H1 (cell line): ENCODE data around the gene ING5. TPM values are rescaled to one million over a fixed set of nuclear protein-coding genes. Genes with fewer than 3 reads are reported as not detected.

ENCODE experiments used
- CTCF ChIA-PET: fragments of 300-600 bp; sonication (Branson Sonifier 250); formaldehyde crosslinking; loops from one replicate; lab custom pipeline; 2021; ENCODE audit not compliant: partially characterized antibody; lab: Charles Lee
- POLR2A ChIA-PET: fragments of 300-600 bp; sonication (Branson Sonifier 250); formaldehyde crosslinking; loops from one replicate; lab custom pipeline; 2021; ENCODE audit warnings: inconsistent platforms; ENCODE audit not compliant: partially characterized antibody; lab: Charles Lee
- DNase-seq, 2 experiments: peaks; one replicate each; pipeline versions ENCODE4 v3.0.0 to v3.0.0-alpha.2; 2010 to 2022; ENCODE audit warnings: low spot score in 2 of 2, low read depth in 1 of 2, mixed read lengths in 1 of 2
- FAIRE-seq: peaks from 2 replicates; lab custom pipeline; 2011; peaks lifted over from hg19 to GRCh38; lab: Jason Lieb, UNC
- H2AFZ ChIP-seq: 2 replicates; pipeline ENCODE4 v1.8.1; 2012; ENCODE audit warnings: low read length, inconsistent platforms
- H2AK5ac ChIP-seq: 2 replicates; pipeline ENCODE4 v1.6.1; 2013; ENCODE audit warnings: low read depth, low read length
- H2BK120ac ChIP-seq: replicated peaks from 2 replicates; pipeline ENCODE3; 2013; ENCODE audit warnings: low read depth, low read length, inconsistent platforms
- H2BK12ac ChIP-seq: 2 replicates; pipeline ENCODE4 v1.6.1; 2013; ENCODE audit warnings: low read depth, low read length
- H2BK15ac ChIP-seq: 2 replicates; pipeline ENCODE4 v1.6.1; 2013; ENCODE audit warnings: low read length
- H2BK20ac ChIP-seq: 2 replicates; pipeline ENCODE4 v1.6.1; 2013; ENCODE audit warnings: low read length
- H2BK5ac ChIP-seq: 2 replicates; pipeline ENCODE4 v1.6.1; 2013; ENCODE audit warnings: low read depth, low read length
- H3K14ac ChIP-seq: 2 replicates; pipeline ENCODE4 v1.6.1; 2013; ENCODE audit warnings: inconsistent platforms; ENCODE audit not compliant: insufficient read length
- H3K18ac ChIP-seq: 2 replicates; pipeline ENCODE4 v1.6.1; 2013; ENCODE audit warnings: low read length; ENCODE audit errors: extremely low read depth
- H3K23ac ChIP-seq: 2 replicates; pipeline ENCODE4 v1.6.1; 2013; ENCODE audit warnings: inconsistent platforms; ENCODE audit not compliant: insufficient read length
- H3K23me2 ChIP-seq: 2 replicates; pipeline ENCODE4 v1.6.1; 2013; ENCODE audit warnings: low read depth, low read length
- H3K27ac ChIP-seq: 2 replicates; pipeline ENCODE4 v1.6.1; 2011; ENCODE audit warnings: low read depth, low read length, inconsistent platforms
- H3K27me3 ChIP-seq, 4 experiments: replicated peaks in 1 of 4; 1 replicate in 1 of 4; 2 replicates in 3 of 4; pipeline versions ENCODE4 v1.6.1 to v1.8.1; 2011 to 2013; ENCODE audit warnings: low read length in 3 of 4, mild to moderate bottlenecking in 3 of 4, inconsistent platforms in 2 of 4, mixed read lengths in 2 of 4, moderate library complexity in 1 of 4; ENCODE audit not compliant: control insufficient read depth in 3 of 4, insufficient read depth in 3 of 4; ENCODE audit errors: extremely low read depth in 1 of 4
- H3K36me3 ChIP-seq, 4 experiments: 2 replicates each; pipeline versions ENCODE4 v1.6.1 to v1.8.1; 2011 to 2013; ENCODE audit warnings: mild to moderate bottlenecking in 4 of 4, low read length in 3 of 4, moderate library complexity in 2 of 4, control low read depth in 1 of 4, inconsistent platforms in 1 of 4; ENCODE audit not compliant: insufficient read depth in 4 of 4, control insufficient read depth in 2 of 4
- H3K4ac ChIP-seq: replicated peaks from 2 replicates; pipeline ENCODE3; 2013; ENCODE audit warnings: low read length, low read depth, mixed read lengths, inconsistent platforms; ENCODE audit not compliant: insufficient read length
- H3K4me1 ChIP-seq, 4 experiments: replicated peaks in 1 of 4; 1 replicate in 1 of 4; 2 replicates in 3 of 4; pipeline versions ENCODE4 v1.6.1 to v1.8.1; 2011 to 2013; ENCODE audit warnings: low read length in 3 of 4, inconsistent platforms in 2 of 4, mixed read lengths in 1 of 4; ENCODE audit not compliant: insufficient read depth in 4 of 4, control insufficient read depth in 3 of 4
- H3K4me2 ChIP-seq, 2 experiments: 2 replicates each; pipeline versions ENCODE4 v1.6.1 to v1.8.1; 2011 to 2013; ENCODE audit warnings: low read depth in 2 of 2, low read length in 2 of 2, control low read depth in 1 of 2, inconsistent platforms in 1 of 2, mild to moderate bottlenecking in 1 of 2; ENCODE audit not compliant: insufficient read depth in 1 of 2
- H3K4me3 ChIP-seq, 4 experiments: fragments of 200-600, 300-600 bp in 1 of 4; sonication (generic), shearing (Covaris generic), sonication (Bioruptor Twin) in 1 of 4; 2 replicates each; pipeline versions ENCODE4 v1.5.1 to v1.8.1; 2011 to 2016; ENCODE audit warnings: low read length in 4 of 4, low read depth in 3 of 4, control low read depth in 2 of 4, inconsistent platforms in 2 of 4, mild to moderate bottlenecking in 2 of 4, mixed read lengths in 1 of 4, moderate library complexity in 1 of 4; ENCODE audit not compliant: insufficient read depth in 2 of 4; ENCODE audit errors: extremely low read depth in 1 of 4
- H3K56ac ChIP-seq: replicated peaks from 2 replicates; pipeline ENCODE3; 2013; ENCODE audit warnings: low read depth, mild to moderate bottlenecking, mixed read lengths, low read length, inconsistent platforms; ENCODE audit not compliant: insufficient read length
- H3K79me1 ChIP-seq: 2 replicates; pipeline ENCODE4 v1.6.1; 2013; ENCODE audit warnings: low read depth, low read length, control low read depth
- H3K79me2 ChIP-seq, 2 experiments: 2 replicates each; pipeline versions ENCODE4 v1.6.1 to v1.8.1; 2012 to 2013; ENCODE audit warnings: low read length in 2 of 2, mild to moderate bottlenecking in 2 of 2, inconsistent platforms in 1 of 2; ENCODE audit not compliant: insufficient read depth in 2 of 2, control insufficient read depth in 1 of 2
- H3K9ac ChIP-seq, 4 experiments: replicated peaks in 1 of 4; 1 replicate in 1 of 4; 2 replicates in 3 of 4; pipeline versions ENCODE4 v1.6.1 to v1.8.1; 2011 to 2013; ENCODE audit warnings: low read depth in 3 of 4, low read length in 3 of 4, control low read depth in 2 of 4, mild to moderate bottlenecking in 2 of 4, moderate library complexity in 2 of 4, inconsistent platforms in 1 of 4; ENCODE audit errors: extremely low read depth in 1 of 4
- H3K9me3 ChIP-seq, 2 experiments: 2 replicates each; pipeline versions ENCODE4 v1.6.1 to v1.8.1; 2012 to 2013; ENCODE audit warnings: mild to moderate bottlenecking in 2 of 2, moderate library complexity in 2 of 2, control low read depth in 1 of 2, inconsistent platforms in 1 of 2, low read depth in 1 of 2, low read length in 1 of 2, mixed read lengths in 1 of 2; ENCODE audit not compliant: insufficient read depth in 2 of 2
- H4K20me1 ChIP-seq, 2 experiments: replicated peaks in 1 of 2; 2 replicates each; pipeline versions ENCODE3 to v1.8.1; 2011 to 2013; ENCODE audit warnings: inconsistent platforms in 2 of 2, low read length in 2 of 2, mild to moderate bottlenecking in 1 of 2; ENCODE audit not compliant: insufficient read depth in 2 of 2, control insufficient read depth in 1 of 2
- H4K5ac ChIP-seq: 2 replicates; pipeline ENCODE4 v1.6.1; 2013; ENCODE audit warnings: low read length, low read depth, mixed read lengths, inconsistent platforms; ENCODE audit not compliant: insufficient read length
- H4K8ac ChIP-seq: 2 replicates; pipeline ENCODE4 v1.8.0; 2013; ENCODE audit warnings: mild to moderate bottlenecking, moderate library complexity, low read length, inconsistent platforms; ENCODE audit not compliant: insufficient read depth; ENCODE audit errors: extremely low read depth
- H4K91ac ChIP-seq: replicated peaks from 2 replicates; pipeline ENCODE3; 2013; ENCODE audit warnings: low read length, mixed read lengths, inconsistent platforms; ENCODE audit not compliant: insufficient read length
- CBX8 ChIP-seq: fragments of 300-800, 300-1000 bp; sonication (generic); IDR thresholded peaks from 2 replicates; pipeline ENCODE4 v1.7.1; 2016; ENCODE audit warnings: low read depth, low read length, borderline replicate concordance
- EP300 ChIP-seq, 2 experiments: IDR thresholded peaks; 1 replicate in 1 of 2; 2 replicates in 1 of 2; pipeline ENCODE4 v1.6.1; 2011 to 2012; ENCODE audit warnings: low read depth in 2 of 2, low read length in 2 of 2, mild to moderate bottlenecking in 2 of 2, borderline replicate concordance in 1 of 2, inconsistent platforms in 1 of 2, moderate library complexity in 1 of 2
- FOSL1 ChIP-seq: IDR thresholded peaks from 2 replicates; pipeline ENCODE4 v1.6.1; 2011; ENCODE audit warnings: mild to moderate bottlenecking, low read depth, low read length, moderate library complexity; ENCODE audit not compliant: insufficient read depth
- JUND ChIP-seq: IDR thresholded peaks from 2 replicates; pipeline ENCODE4 v1.6.1; 2011; ENCODE audit warnings: mild to moderate bottlenecking, improper control_type of control experiment, low read length
- MAFK ChIP-seq: IDR thresholded peaks from 2 replicates; pipeline ENCODE4 v1.6.1; 2012; ENCODE audit warnings: low read depth, mild to moderate bottlenecking, improper control_type of control experiment, low read length
- RFX5 ChIP-seq: IDR thresholded peaks from 2 replicates; pipeline ENCODE4 v1.6.1; 2011; ENCODE audit warnings: low read depth, low read length, improper control_type of control experiment, borderline replicate concordance
- TCF12 ChIP-seq: IDR thresholded peaks from 2 replicates; pipeline ENCODE4 v1.6.1; 2011; ENCODE audit warnings: low read depth, mild to moderate bottlenecking, low read length
- YY1 ChIP-seq: IDR thresholded peaks from 2 replicates; pipeline ENCODE4 v1.6.1; 2011; ENCODE audit warnings: low read depth, mild to moderate bottlenecking, low read length
- WGBS, 2 experiments: shearing (Covaris generic) in 1 of 2; methylation state at CpG; one replicate each; pipeline versions ENCODE4 v1.1.6 to v1.1.7; 2013 to 2015; ENCODE audit warnings: low lambda C conversion rate in 2 of 2, mixed read lengths in 2 of 2, inconsistent platforms in 1 of 2, low coverage in 1 of 2, missing lambda C conversion rate in 1 of 2; ENCODE audit not compliant: insufficient replicate concordance in 2 of 2, insufficient coverage in 1 of 2, insufficient read length in 1 of 2; ENCODE audit errors: extremely low coverage in 1 of 2, missing lambda C conversion rate in 1 of 2; 5-methylcytosine and 5-hydroxymethylcytosine counted together
- polyA plus RNA-seq, 7 experiments: library from polyadenylated mRNA; depleted of rRNA in 3 of 7; stranded (reverse) in 5 of 7; unstranded in 2 of 7; fragments of >200 nt in 5 of 7; fragments of 200-250 nt in 2 of 7; gene quantifications; 1 replicate in 5 of 7; 2 replicates in 1 of 7; 4 replicates in 1 of 7; pipeline versions ENCODE4 v1.2.1 to v1.2.3, GENCODE V29; 2011 to 2013; ENCODE audit warnings: missing spikeins in 2 of 7, mixed read lengths in 2 of 7
- total RNA-seq: library from RNA; stranded (reverse); fragmentation: NEBNext Ultra II Directional; extraction: Animal tissue kit (Norgen Biotek cat#: 25700); gene quantifications from 2 replicates; pipeline ENCODE4 v1.2.1, GENCODE V29; 2021

Gene ING5
- total and polyA plus RNA-seq, 2 of the 8 experiments (the other 6 are each of a cell fraction or from before 2014, with no cell fraction given): 41.5 to 47.4 TPM

DNA sequence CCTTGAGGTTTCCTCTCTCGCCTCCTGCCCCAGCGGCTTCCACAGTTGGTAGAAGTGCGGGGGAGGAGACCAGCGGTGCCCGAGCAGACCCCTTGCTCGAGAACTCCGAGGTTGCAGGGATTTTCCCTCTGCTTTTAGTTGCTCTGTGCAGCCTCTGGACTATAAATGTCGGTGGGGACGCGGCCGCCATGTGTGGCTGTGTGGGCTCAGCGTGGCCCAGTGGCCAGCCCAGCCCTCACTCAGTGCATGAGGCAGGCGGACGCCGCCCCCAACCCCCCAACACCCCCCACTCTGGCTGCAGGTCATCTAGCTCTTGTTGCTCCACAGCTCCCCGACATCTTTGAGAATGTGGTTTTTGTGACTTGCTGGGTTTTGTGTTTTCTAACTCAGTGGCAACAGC is 17.3 kb downstream of the ING5 start:
- Histone ChIP-seq H2BK12ac (no peak overlapping the region), H3K4me2 (no peak overlapping the region), H2BK120ac (no peak overlapping the region), H4K5ac (no peak overlapping the region), H3K27me3 (no peaks in the 10 kb centered on the region; a peak in 1 of 7 replicates), H3K23me2 (no peaks in the 10 kb centered on the region), H2BK20ac (no peak overlapping the region), H3K23ac (no peak overlapping the region), H3K79me2 (no peaks in the 10 kb centered on the region), H2BK5ac (no peak overlapping the region), H3K4ac (no peak overlapping the region), H3K36me3 (peaks cover 9 to 48% (median 39%) of the 10 kb centered on the region in 4 experiments), H2AFZ (no peak overlapping the region), H3K4me3 (no peak overlapping the region), H4K20me1 (peaks cover 0 to 6% of the 10 kb centered on the region in 2 experiments), H3K4me1 (no peaks in the 10 kb centered on the region), H3K14ac (no peak overlapping the region), H3K79me1 (no peaks in the 10 kb centered on the region; the same call in 1 of the 2 replicates), H3K9ac (no peak overlapping the region), H3K27ac (no peak overlapping the region), H3K18ac (no peak overlapping the region), H3K56ac (no peak overlapping the region), H2AK5ac (no peak overlapping the region), H2BK15ac (no peak overlapping the region), H3K9me3 (peaks cover 12 to 16% of the 10 kb centered on the region in 2 experiments), H4K91ac (no peak overlapping the region), H4K8ac (no peak overlapping the region)
- TF ChIP-seq FOSL1: no peak
- no peak for TF ChIP-seq CBX8
- no peak for TF ChIP-seq RFX5
- no peak for TF ChIP-seq YY1
- no peak for TF ChIP-seq TCF12
- TF ChIP-seq EP300 (IDR thresholded peaks at IDR 0.05; ENCODE audit: borderline replicate concordance in 1 of 2, low read depth in 2 of 2, low read length in 2 of 2): no peak
- no peak for TF ChIP-seq JUND
- no peak for TF ChIP-seq MAFK
- WGBS, 2 experiments: 92% methylated on average over 16 of the region's 16 CpGs; no CpG with 5 or more reads in 1 of the 2 experiments
- DNase-seq: no peak
- POLR2A ChIA-PET: interaction anchor here (1.2 to 4.2 kb wide), 4 partner anchors 10 to 20 kb away, joined by 3 to 36 read pairs (median 6); partner anchors contain the start of genes D2HGDH and ING5
- FAIRE-seq: no peak
- CTCF ChIA-PET: interaction anchor here (0.8 to 1.9 kb wide), 5 partner anchors 9 to 35 kb away, joined by 3 to 8 read pairs (median 4); partner anchors contain the start of gene ING5
